Loucy (cell line): Measurements from ENCODE around the gene OGFOD3.

Experiments
- H2AFZ ChIP-seq: fragments of 200-600 bp; sonication (generic); 2 replicates; pipeline ENCODE4 v1.6.0; 2016; ENCODE audit warnings: antibody characterized with exemption, mild to moderate bottlenecking, low read length, moderate library complexity
- H3F3A ChIP-seq: fragments of 200-600 bp; 2 replicates; pipeline ENCODE4 v1.6.0; 2016; ENCODE audit warnings: antibody characterized with exemption, low read depth, mild to moderate bottlenecking
- H3K27me3 ChIP-seq: fragments of 200-600 bp; sonication (generic); 2 replicates; pipeline ENCODE4 v1.6.1; 2014; ENCODE audit warnings: low read length, mild to moderate bottlenecking; ENCODE audit not compliant: insufficient read depth, poor library complexity, severe bottlenecking
- H3K36me3 ChIP-seq: fragments of 200-600 bp; sonication (generic); 2 replicates; pipeline ENCODE4 v1.6.1; 2016; ENCODE audit warnings: low read length; ENCODE audit not compliant: insufficient read depth
- H3K4me1 ChIP-seq: fragments of 200-600 bp; sonication (generic); 2 replicates; pipeline ENCODE4 v1.5.1; 2014; ENCODE audit warnings: low read length, mild to moderate bottlenecking; ENCODE audit not compliant: insufficient read depth, poor library complexity, severe bottlenecking
- H3K4me2 ChIP-seq: fragments of 200-600 bp; sonication (generic); 2 replicates; pipeline ENCODE4 v1.6.0; 2014; ENCODE audit warnings: antibody characterized with exemption, low read length, low read depth, mild to moderate bottlenecking; ENCODE audit not compliant: poor library complexity, severe bottlenecking
- H3K4me3 ChIP-seq: fragments of 200-600 bp; sonication (generic); 2 replicates; pipeline ENCODE4 v1.5.1; 2014; ENCODE audit warnings: low read length, mild to moderate bottlenecking, mixed read lengths; ENCODE audit not compliant: poor library complexity, severe bottlenecking
- H3K79me2 ChIP-seq: fragments of 200-600 bp; sonication (generic); 2 replicates; pipeline ENCODE4 v1.6.1; 2014; ENCODE audit warnings: low read length; ENCODE audit not compliant: insufficient read depth
- H3K9ac ChIP-seq: fragments of 200-600 bp; sonication (generic); 2 replicates; pipeline ENCODE4 v1.6.0; 2014; ENCODE audit warnings: mild to moderate bottlenecking, low read depth, low read length, moderate library complexity; ENCODE audit not compliant: poor library complexity, severe bottlenecking
- H3K9me2 ChIP-seq: fragments of 200-600 bp; sonication (generic); replicated peaks from 2 replicates; pipeline ENCODE4 v1.6.1; 2016; ENCODE audit warnings: low read depth, low read length, mixed read lengths
- H3K9me3 ChIP-seq: fragments of 200-600 bp; sonication (generic); 2 replicates; pipeline ENCODE4 v1.6.1; 2014; ENCODE audit warnings: mild to moderate bottlenecking, antibody characterized with exemption, low read length, low read depth; ENCODE audit not compliant: insufficient read depth
- H4K20me1 ChIP-seq: fragments of 200-600 bp; sonication (generic); 2 replicates; pipeline ENCODE4 v1.6.0; 2014; ENCODE audit warnings: antibody characterized with exemption, low read length, mild to moderate bottlenecking; ENCODE audit not compliant: insufficient read depth, poor library complexity, severe bottlenecking
- EZH2phosphoT487 ChIP-seq: fragments of 200-600 bp; IDR thresholded peaks from 2 replicates; pipeline ENCODE4 v1.6.1; 2018; ENCODE audit warnings: antibody characterized with exemption, mild to moderate bottlenecking, moderate library complexity, borderline replicate concordance
- TF ChIP-seq, protein P1 (sequence below): fragments of 200-600 bp; sonication (generic); conservative IDR thresholded peaks from 2 replicates; pipeline ENCODE4 v1.5.1; 2014; ENCODE audit warnings: mild to moderate bottlenecking, antibody characterized with exemption, low read length

Gene OGFOD3

DNA sequence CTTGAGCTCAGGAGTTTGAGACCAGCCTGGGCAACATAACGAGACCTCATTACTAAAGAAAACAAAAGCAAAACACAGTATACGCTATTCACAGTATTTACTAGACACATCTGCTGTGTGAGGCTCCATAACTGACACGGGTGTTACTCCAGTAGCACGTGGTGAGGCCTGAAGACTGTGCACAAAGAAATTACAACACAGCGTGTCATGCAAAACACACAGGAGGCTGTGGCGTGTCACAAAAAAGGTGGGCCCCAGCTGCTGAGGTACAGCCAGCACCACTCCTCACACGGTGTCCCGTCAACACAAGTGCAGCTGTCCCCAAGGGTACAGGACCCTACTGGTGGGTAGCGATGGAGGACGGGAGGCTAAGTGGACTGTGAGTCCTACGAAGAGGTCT lies 29.5 kb upstream of the OGFOD3 start:
- H3K9ac ChIP-seq, result no peak overlapping the region
- peaks cover 28% of the 10 kb centered on the region for H3K4me1 ChIP-seq
- peaks cover 65% of the 10 kb centered on the region for H3K79me2 ChIP-seq
- peaks cover 16% of the 10 kb centered on the region; the same call in 1 of the 2 replicates for H3K36me3 ChIP-seq
- peaks cover 15% of the 10 kb centered on the region for H3F3A ChIP-seq
- no peaks in the 10 kb centered on the region for H3K9me2 ChIP-seq
- peaks cover 22% of the 10 kb centered on the region for H4K20me1 ChIP-seq
- H3K4me3 ChIP-seq, result peak overlapping the region; percentile 40
- TF ChIP-seq, protein P1, sequence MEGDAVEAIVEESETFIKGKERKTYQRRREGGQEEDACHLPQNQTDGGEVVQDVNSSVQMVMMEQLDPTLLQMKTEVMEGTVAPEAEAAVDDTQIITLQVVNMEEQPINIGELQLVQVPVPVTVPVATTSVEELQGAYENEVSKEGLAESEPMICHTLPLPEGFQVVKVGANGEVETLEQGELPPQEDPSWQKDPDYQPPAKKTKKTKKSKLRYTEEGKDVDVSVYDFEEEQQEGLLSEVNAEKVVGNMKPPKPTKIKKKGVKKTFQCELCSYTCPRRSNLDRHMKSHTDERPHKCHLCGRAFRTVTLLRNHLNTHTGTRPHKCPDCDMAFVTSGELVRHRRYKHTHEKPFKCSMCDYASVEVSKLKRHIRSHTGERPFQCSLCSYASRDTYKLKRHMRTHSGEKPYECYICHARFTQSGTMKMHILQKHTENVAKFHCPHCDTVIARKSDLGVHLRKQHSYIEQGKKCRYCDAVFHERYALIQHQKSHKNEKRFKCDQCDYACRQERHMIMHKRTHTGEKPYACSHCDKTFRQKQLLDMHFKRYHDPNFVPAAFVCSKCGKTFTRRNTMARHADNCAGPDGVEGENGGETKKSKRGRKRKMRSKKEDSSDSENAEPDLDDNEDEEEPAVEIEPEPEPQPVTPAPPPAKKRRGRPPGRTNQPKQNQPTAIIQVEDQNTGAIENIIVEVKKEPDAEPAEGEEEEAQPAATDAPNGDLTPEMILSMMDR, result no peak
- TF ChIP-seq EZH2phosphoT487, result no peak
- peak overlapping the region; percentile 37 for H3K4me2 ChIP-seq
- H3K27me3 ChIP-seq, result no peaks in the 10 kb centered on the region
- H2AFZ ChIP-seq, result no peak overlapping the region
- H3K9me3 ChIP-seq, result no peaks in the 10 kb centered on the region

DNA sequence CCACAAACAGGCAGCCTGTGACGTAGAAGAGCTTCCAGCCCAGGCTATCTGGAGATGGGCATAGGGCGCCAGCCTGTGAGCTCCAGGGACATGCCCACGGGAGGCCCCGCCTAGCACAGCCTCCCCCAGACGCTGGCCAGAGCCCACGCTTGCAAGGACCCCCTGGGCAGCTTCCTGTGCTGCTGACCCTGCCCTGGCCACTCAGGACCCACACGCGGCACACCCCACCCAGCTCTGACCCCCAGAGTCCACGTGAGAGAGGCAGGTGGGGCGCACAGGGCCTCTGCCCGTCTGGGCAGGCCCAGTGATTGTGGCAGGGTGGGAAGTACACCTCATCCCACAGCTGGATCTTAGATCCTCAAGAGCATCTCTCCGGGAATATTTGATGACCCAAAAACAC lies 28.3 kb upstream of the OGFOD3 start:
- peaks cover 28% of the 10 kb centered on the region for H4K20me1 ChIP-seq
- no peak overlapping the region for H3K4me3 ChIP-seq
- no peaks in the 10 kb centered on the region for H3K27me3 ChIP-seq
- H3K9me2 ChIP-seq, result no peaks in the 10 kb centered on the region
- peaks cover 62% of the 10 kb centered on the region for H3K79me2 ChIP-seq
- H3K4me1 ChIP-seq, result peaks cover 28% of the 10 kb centered on the region
- H3K4me2 ChIP-seq, result peak overlapping the region; percentile 3
- peaks cover 23% of the 10 kb centered on the region; the same call in 1 of the 2 replicates for H3K36me3 ChIP-seq
- TF ChIP-seq EZH2phosphoT487, result no peak
- TF ChIP-seq, protein P1, result no peak
- no peaks in the 10 kb centered on the region for H3K9me3 ChIP-seq
- peaks cover 15% of the 10 kb centered on the region for H3F3A ChIP-seq
- H3K9ac ChIP-seq, result no peak overlapping the region
- no peak overlapping the region for H2AFZ ChIP-seq

DNA sequence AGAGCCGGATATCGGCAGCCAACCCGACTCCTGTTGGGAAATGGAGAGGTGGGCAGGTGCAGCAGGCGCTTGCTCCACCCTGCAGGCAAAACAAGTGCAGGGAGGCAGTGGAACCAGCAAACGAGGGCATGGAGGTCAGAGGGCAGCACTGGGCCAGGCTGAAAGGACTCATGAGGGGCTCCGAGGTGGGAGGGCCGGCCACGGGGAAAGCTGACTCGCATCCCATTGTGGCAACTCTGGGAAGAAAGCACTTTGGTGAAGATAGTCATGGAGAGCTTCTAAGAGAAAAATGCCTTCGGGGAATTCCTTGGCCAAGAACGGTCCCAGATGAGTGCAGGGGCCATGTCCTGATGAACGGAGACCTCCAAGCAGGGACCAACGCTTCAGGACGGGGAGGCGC lies 27.7 kb upstream of the OGFOD3 start:
- Histone ChIP-seq H2AFZ (no peak overlapping the region), H3K9me3 (no peaks in the 10 kb centered on the region), H3K9ac (no peak overlapping the region), H3K9me2 (no peaks in the 10 kb centered on the region), H3K4me1 (peaks cover 23% of the 10 kb centered on the region), H3K4me3 (no peak overlapping the region), H3K27me3 (no peaks in the 10 kb centered on the region), H3K36me3 (peaks cover 23% of the 10 kb centered on the region; the same call in 1 of the 2 replicates), H3K4me2 (peak overlapping the region; percentile 26), H4K20me1 (peaks cover 29% of the 10 kb centered on the region), H3K79me2 (peaks cover 57% of the 10 kb centered on the region), H3F3A (peaks cover 14% of the 10 kb centered on the region)
- TF ChIP-seq, protein P1, result no peak
- TF ChIP-seq EZH2phosphoT487, result no peak
